ENCODE data around the gene AGFG2.
"Not testable (repeated sequence)": the region's sequence is repeated elsewhere in the genome, so short reads cannot be mapped to it uniquely, and the experiment has no call there.

Gene AGFG2

GRCh38 chr7:100553032-100553431, 14.0 kb downstream of the AGFG2 start:
- ATAC-seq, result no peak

- no peak for ATAC-seq
Measured at GRCh38 chr7:100555701-100556100, 16.7 kb downstream of the AGFG2 start.

- ATAC-seq, result no peak
Measured at GRCh38 chr7:100556541-100556940, 17.5 kb downstream of the AGFG2 start.

GRCh38 chr7:100559127-100559526, 20.1 kb downstream of the AGFG2 start:
- no peak for ATAC-seq

- ATAC-seq, result no peak
Measured at GRCh38 chr7:100561491-100562194, 22.6 kb downstream of the AGFG2 start.

GRCh38 chr7:100562195-100563099, 23.4 kb downstream of the AGFG2 start:
- no peak for ATAC-seq

- no peak for ATAC-seq
Measured at GRCh38 chr7:100563100-100563564, 24.1 kb downstream of the AGFG2 start.

- ATAC-seq, result peak; percentile 68 to 78
Measured at GRCh38 chr7:100563809-100564400, 24.9 kb downstream of the AGFG2 start.

GRCh38 chr7:100564405-100564804, 25.4 kb downstream of the AGFG2 start:
- not testable (repeated sequence) for ATAC-seq

GRCh38 chr7:100565133-100565571, 26.1 kb downstream of the AGFG2 start:
- no peak for ATAC-seq

- ATAC-seq, result no peak
Measured at GRCh38 chr7:100566018-100566531, 27.1 kb downstream of the AGFG2 start.

- no peak for ATAC-seq
Measured at GRCh38 chr7:100567031-100567730, 28.2 kb downstream of the AGFG2 start.

GRCh38 chr7:100567751-100568175, 28.8 kb downstream of the AGFG2 start:
- ATAC-seq, result no peak

GRCh38 chr7:100568176-100568895, 29.3 kb downstream of the AGFG2 start:
- no peak for ATAC-seq

- ATAC-seq, result peak; percentile 11 to 26
Measured at GRCh38 chr7:100568896-100569844, 30.2 kb downstream of the AGFG2 start.

- no peak for ATAC-seq
Measured at GRCh38 chr7:100570954-100571828, 32.2 kb downstream of the AGFG2 start.

- ATAC-seq, result no peak
Measured at GRCh38 chr7:100571829-100572116, 32.8 kb downstream of the AGFG2 start.

- ATAC-seq, result no peak
Measured at GRCh38 chr7:100572281-100572948, 33.4 kb downstream of the AGFG2 start.

Measured in activated CD4-positive, CD25-positive, alpha-beta regulatory T cell treated with anti-CD3 and anti-CD28 coated beads, Interleukin-2, amount 50 U/mL, for 24 hours (primary cell).